HepG2 (cell line): ENCODE results near the gene AARSD1. TPM values are rescaled to one million over a fixed set of nuclear protein-coding genes. Genes with fewer than 3 reads are reported as not detected.

ENCODE experiments used
- CEBPG ChIP-seq: IDR thresholded peaks from 2 replicates; pipeline ENCODE4 v1.6.1; 2016
- CHD4 ChIP-seq: fragments of 200-600 bp; sonication (generic); IDR thresholded peaks from 2 replicates; pipeline ENCODE4 v1.7.0; 2017; ENCODE audit warnings: mild to moderate bottlenecking, low read length, borderline replicate concordance
- HDAC2 ChIP-seq: sonication (generic); formaldehyde crosslinking; IDR thresholded peaks from 2 replicates; pipeline ENCODE4 v1.4.0; 2020; ENCODE audit warnings: missing genetic modification reagents
- HNRNPLL ChIP-seq: fragments of 200-400 bp; formaldehyde crosslinking; IDR thresholded peaks from 2 replicates; pipeline ENCODE4 v1.6.1; 2017; ENCODE audit warnings: mild to moderate bottlenecking, low read depth, low read length; ENCODE audit not compliant: poor library complexity, severe bottlenecking
- KAT2B ChIP-seq: fragments of 150-350 bp; IDR thresholded peaks from 2 replicates; pipeline ENCODE4 v1.6.1; 2014; ENCODE audit warnings: low read depth, low read length, borderline replicate concordance
- MIXL1 ChIP-seq: IDR thresholded peaks from 2 replicates; pipeline ENCODE4 v1.6.1; 2016
- MTF2 ChIP-seq: sonication (generic); formaldehyde crosslinking; IDR thresholded peaks from 2 replicates; pipeline ENCODE4 v1.5.0; 2020; ENCODE audit warnings: missing genetic modification reagents, borderline replicate concordance
- MYPOP ChIP-seq: sonication (generic); formaldehyde crosslinking; IDR thresholded peaks from 2 replicates; pipeline ENCODE4 v1.8.1; 2023; ENCODE audit warnings: mild to moderate bottlenecking, moderate library complexity, missing genetic modification reagents
- PHF20 ChIP-seq: sonication (generic); formaldehyde crosslinking; IDR thresholded peaks from 2 replicates; pipeline ENCODE4 v1.5.0; 2020; ENCODE audit warnings: mild to moderate bottlenecking, missing genetic modification reagents
- PRDM4 ChIP-seq: sonication (generic); formaldehyde crosslinking; IDR thresholded peaks from 2 replicates; pipeline ENCODE4 v1.9.0; 2021; ENCODE audit warnings: missing genetic modification reagents, borderline replicate concordance
- RBM39 ChIP-seq: fragments of 200-400 bp; formaldehyde crosslinking; IDR thresholded peaks from one replicate; pipeline ENCODE4 v1.6.1; 2018; ENCODE audit warnings: antibody characterized with exemption, mild to moderate bottlenecking, low read depth, low read length; ENCODE audit not compliant: poor library complexity, severe bottlenecking
- REL ChIP-seq: sonication (generic); formaldehyde crosslinking; conservative IDR thresholded peaks from 2 replicates; pipeline ENCODE4 v1.8.0; 2022; ENCODE audit warnings: mild to moderate bottlenecking, missing genetic modification reagents, moderate library complexity
- SRSF4 ChIP-seq: fragments of 200-400 bp; formaldehyde crosslinking; IDR thresholded peaks from one replicate; pipeline ENCODE4 v1.6.1; 2018; ENCODE audit warnings: mild to moderate bottlenecking, low read depth, low read length, moderate library complexity; ENCODE audit not compliant: poor library complexity, severe bottlenecking
- TFDP1 ChIP-seq: IDR thresholded peaks from 2 replicates; pipeline ENCODE4 v1.6.1; 2016; ENCODE audit warnings: missing compliant biosample characterization, missing genetic modification reagents, borderline replicate concordance
- TGIF2 ChIP-seq: IDR thresholded peaks from 2 replicates; pipeline ENCODE4 v1.6.1; 2016; ENCODE audit warnings: control low read depth, missing compliant biosample characterization
- TOE1 ChIP-seq: sonication (generic); formaldehyde crosslinking; IDR thresholded peaks from 2 replicates; pipeline ENCODE4 v1.4.0; 2020; ENCODE audit warnings: mild to moderate bottlenecking, missing genetic modification reagents
- YY1 ChIP-seq: IDR thresholded peaks from 2 replicates; pipeline ENCODE4 v1.6.1; 2011; ENCODE audit warnings: low read length, low read depth, moderate library complexity, mild to moderate bottlenecking; ENCODE audit not compliant: insufficient read depth, insufficient replicate concordance
- ZC3H4 ChIP-seq: sonication (generic); formaldehyde crosslinking; IDR thresholded peaks from 2 replicates; pipeline ENCODE4 v1.4.0; 2020; ENCODE audit warnings: missing genetic modification reagents, borderline replicate concordance
- ZNF280B ChIP-seq: sonication (generic); formaldehyde crosslinking; IDR thresholded peaks from 2 replicates; pipeline ENCODE4 v1.5.0; 2020; ENCODE audit warnings: missing genetic modification reagents, mild to moderate bottlenecking, borderline replicate concordance
- ZNF282 ChIP-seq: fragments of 450-650 bp; IDR thresholded peaks from 2 replicates; pipeline ENCODE4 v1.6.1; 2018; ENCODE audit not compliant: partially characterized antibody
- ZNF562 ChIP-seq: sonication (generic); formaldehyde crosslinking; IDR thresholded peaks from 2 replicates; pipeline ENCODE4 v1.8.0; 2022; ENCODE audit warnings: missing genetic modification reagents, borderline replicate concordance
- ZNF564 ChIP-seq: sonication (generic); formaldehyde crosslinking; IDR thresholded peaks from 2 replicates; pipeline ENCODE4 v1.8.1; 2023; ENCODE audit warnings: mild to moderate bottlenecking, missing genetic modification reagents
- ZNF709 ChIP-seq: sonication (generic); formaldehyde crosslinking; IDR thresholded peaks from 2 replicates; pipeline ENCODE4 v1.5.0; 2020; ENCODE audit warnings: mild to moderate bottlenecking, missing genetic modification reagents
- ZNF740 ChIP-seq: sonication (generic); formaldehyde crosslinking; IDR thresholded peaks from 2 replicates; pipeline ENCODE4 v1.4.0; 2020; ENCODE audit warnings: missing genetic modification reagents
- ZNF775 ChIP-seq: sonication (generic); formaldehyde crosslinking; IDR thresholded peaks from 2 replicates; pipeline ENCODE4 v1.4.0; 2020; ENCODE audit warnings: missing genetic modification reagents, mild to moderate bottlenecking, moderate library complexity, borderline replicate concordance
- polyA plus RNA-seq, 8 experiments: library from polyadenylated mRNA; depleted of rRNA in 3 of 8; stranded (reverse) in 7 of 8; unstranded in 1 of 8; fragments of >200 nt; fragmentation: Illumina TruSeq in 4 of 8; extraction: Trizol in 4 of 8; gene quantifications; 2 replicates each; pipeline versions ENCODE4 v1.2.1 to v1.2.3, GENCODE V29; 2011 to 2016; ENCODE audit warnings: low read depth in 4 of 8, missing spikeins in 1 of 8, mixed read lengths in 1 of 8; ENCODE audit not compliant: insufficient read depth in 1 of 8
- total RNA-seq, 5 experiments: library from RNA; depleted of rRNA; stranded (reverse); fragments of >200 nt; fragmentation: Illumina TruSeq; extraction: Trizol; gene quantifications; 2 replicates each; pipeline ENCODE4 v1.2.3, GENCODE V29; 2016; ENCODE audit warnings: low read depth in 1 of 5

AARSD1 gene
- total and polyA plus RNA-seq, 2 of the 13 experiments (the other 11 are each of a cell fraction or from before 2014, with no cell fraction given), result 24.7 to 29.3 TPM

- TF ChIP-seq ZNF280B (CRISPR knock-in tag) (no peak), ZNF740 (CRISPR knock-in tag) (no peak; the same call in 1 of the 2 replicates), REL (CRISPR knock-in tag) (0 out of 2 replicates have a peak, but pooled peaks have one; percentile 5), ZNF562 (CRISPR knock-in tag) (no peak), KAT2B (no peak), CHD4 (no peak; the same call in 1 of the 2 replicates), ZNF564 (CRISPR knock-in tag) (no peak), ZNF775 (no peak), MIXL1 (CRISPR knock-in tag) (no peak), TFDP1 (no peak), HDAC2 (CRISPR knock-in tag) (peak; percentile 38), ZNF709 (no peak), YY1 (peak; percentile 97), TOE1 (CRISPR knock-in tag) (no peak), PRDM4 (CRISPR knock-in tag) (no peak), MTF2 (CRISPR knock-in tag) (peak; percentile 96), HNRNPLL (no peak), RBM39 (peak; percentile 78), ZNF282 (no peak), MYPOP (no peak; the same call in 1 of the 2 replicates), CEBPG (CRISPR knock-in tag) (0 out of 2 replicates have a peak, but pooled peaks have one; percentile 12), TGIF2 (CRISPR knock-in tag) (peak; percentile 91), PHF20 (CRISPR knock-in tag) (no peak), SRSF4 (no peak), ZC3H4 (CRISPR knock-in tag) (no peak)
Observed at GRCh38 chr17:42980274-42980765, 16.1 kb upstream of the AARSD1 start, which contains the start of gene RUNDC1 (continued).
